DMS 273 (cell line): ENCODE measurements around the gene RNASET2.

Experiments
- DNase-seq: peaks from one replicate; lab custom pipeline; 2025; ENCODE audit not compliant: unreplicated experiment; lab: John Stamatoyannopoulos, UW

Gene RNASET2

GRCh38 chr6:166970091-166970490 is 13.7 kb upstream of the RNASET2 start:
- no peak for DNase-seq

- no peak for DNase-seq
Measured at GRCh38 chr6:166969390-166970002, 13.1 kb upstream of the RNASET2 start.

DNA sequence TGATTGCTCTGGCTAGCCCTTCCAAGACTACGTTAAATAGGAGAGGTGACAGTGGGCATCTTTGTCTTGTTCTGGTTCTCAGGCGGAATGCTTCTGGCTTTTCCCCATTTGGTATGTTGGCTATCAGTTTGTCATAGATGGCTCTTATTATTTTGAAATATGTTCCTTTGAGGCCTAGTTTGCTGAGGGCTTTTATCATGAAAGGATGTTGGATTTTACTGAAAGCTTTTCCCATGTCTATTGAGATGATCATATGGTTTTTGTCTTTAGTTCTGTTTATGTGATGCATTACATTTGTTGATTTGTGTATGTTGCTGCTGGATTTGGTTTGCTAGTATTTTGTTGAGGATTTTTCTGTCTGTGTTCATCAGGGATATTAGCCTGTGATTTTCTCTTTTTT is 9.9 kb upstream of the RNASET2 start:
- no peak for DNase-seq

GRCh38 chr6:166960609-166960978 is 4.2 kb upstream of the RNASET2 start:
- DNase-seq: no peak

DNA sequence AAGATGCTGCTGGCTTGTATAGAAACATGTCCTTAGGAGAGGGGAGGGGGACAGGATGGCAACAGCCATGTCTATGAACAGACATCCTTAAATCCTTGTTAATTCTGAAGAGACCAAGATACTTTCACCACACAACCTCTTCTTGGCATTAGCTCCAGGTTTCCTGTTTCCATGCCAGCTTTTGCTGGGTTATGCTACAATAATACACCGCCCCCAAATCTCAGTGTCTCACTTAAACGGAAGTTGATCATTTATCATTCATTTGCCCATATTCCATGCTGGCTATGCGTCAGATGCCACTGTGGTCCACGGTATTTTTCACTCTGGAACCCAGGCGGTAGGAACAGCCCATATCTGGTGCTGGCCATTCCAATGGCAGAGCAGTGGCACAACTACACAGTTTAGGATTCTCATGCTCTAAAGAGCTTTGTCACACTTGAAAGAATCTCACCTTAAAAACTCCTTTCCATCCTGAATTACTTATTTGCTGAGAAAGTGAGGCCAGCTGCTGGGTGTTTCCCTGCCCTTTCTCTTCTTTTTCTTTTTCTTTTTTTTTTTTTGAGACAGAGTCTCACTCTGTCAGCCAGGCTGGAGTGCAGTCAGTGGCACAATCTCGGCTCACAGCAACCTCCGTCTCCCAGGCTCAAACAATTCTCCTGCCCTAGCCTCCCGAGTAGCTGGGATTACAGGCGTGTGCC is 3.7 kb upstream of the RNASET2 start:
- DNase-seq: no peak

DNA sequence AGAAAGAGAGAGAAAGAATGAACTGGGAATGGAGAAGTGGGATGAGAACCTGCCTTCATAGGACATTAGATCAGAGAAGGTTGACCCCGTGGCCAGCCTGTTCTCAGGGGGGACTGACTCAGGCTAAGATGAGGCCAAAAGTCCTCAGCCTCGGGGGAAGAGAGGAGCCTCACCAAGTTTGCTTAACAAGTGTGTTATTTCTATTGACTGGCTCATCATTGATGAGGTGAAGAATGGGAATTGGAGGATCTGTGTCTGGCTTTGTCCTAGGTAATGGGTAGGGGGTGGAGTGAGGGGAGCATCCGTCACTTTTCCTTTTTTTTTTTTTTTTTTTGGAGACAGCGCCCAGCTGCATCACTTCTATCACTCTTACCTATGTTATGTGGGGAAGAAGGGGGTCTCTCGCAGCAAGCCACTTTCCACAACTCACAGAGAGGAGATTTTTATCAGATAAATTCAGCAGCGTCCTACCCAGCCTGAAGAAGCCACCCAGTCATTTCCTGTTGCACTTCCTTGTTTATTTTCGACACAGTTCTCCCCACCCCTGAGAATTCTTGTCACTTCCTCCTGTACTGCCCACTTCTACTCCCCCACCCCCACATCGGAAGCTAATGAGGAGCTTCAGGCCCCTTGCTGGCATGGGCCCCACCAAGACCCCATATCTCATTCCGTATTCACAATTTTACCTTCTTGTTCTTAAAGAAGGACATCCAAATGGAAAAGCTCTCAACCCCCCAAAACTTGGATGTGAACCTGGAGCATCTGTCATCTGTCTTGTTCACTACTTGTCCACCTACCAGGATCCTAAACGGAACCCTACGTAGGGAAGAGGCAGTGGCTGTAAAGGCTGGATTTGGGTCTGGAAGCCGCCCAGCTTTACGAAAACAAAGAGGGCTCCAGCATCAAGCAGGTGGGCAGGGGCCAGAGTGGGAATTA is 2.8 kb upstream of the RNASET2 start:
- DNase-seq: no peak

DNA sequence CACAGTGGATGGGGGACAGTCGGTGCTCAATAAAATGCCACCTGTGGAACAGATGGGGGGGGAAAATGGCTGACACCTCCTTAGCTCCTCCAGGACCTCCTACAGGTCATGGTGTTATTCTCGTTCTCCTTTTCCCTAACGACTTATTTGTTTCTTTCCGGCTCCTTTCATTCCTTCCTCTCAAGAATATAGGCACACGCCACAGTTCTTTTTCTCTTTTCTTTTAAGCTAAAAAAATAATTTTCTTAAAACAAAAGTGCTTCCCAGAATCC is 1.4 kb upstream of the RNASET2 start:
- no peak for DNase-seq

- DNase-seq: peak; percentile 58
Measured at GRCh38 chr6:166957087-166957804, 896 bp upstream of the RNASET2 start.

GRCh38 chr6:166955865-166956443 is 396 bp downstream of the RNASET2 start:
- peak; percentile 81 for DNase-seq

GRCh38 chr6:166955121-166955864 is 1.1 kb downstream of the RNASET2 start:
- peak; percentile 33 for DNase-seq

GRCh38 chr6:166954118-166954713 is 2.1 kb downstream of the RNASET2 start:
- no peak for DNase-seq

DNA sequence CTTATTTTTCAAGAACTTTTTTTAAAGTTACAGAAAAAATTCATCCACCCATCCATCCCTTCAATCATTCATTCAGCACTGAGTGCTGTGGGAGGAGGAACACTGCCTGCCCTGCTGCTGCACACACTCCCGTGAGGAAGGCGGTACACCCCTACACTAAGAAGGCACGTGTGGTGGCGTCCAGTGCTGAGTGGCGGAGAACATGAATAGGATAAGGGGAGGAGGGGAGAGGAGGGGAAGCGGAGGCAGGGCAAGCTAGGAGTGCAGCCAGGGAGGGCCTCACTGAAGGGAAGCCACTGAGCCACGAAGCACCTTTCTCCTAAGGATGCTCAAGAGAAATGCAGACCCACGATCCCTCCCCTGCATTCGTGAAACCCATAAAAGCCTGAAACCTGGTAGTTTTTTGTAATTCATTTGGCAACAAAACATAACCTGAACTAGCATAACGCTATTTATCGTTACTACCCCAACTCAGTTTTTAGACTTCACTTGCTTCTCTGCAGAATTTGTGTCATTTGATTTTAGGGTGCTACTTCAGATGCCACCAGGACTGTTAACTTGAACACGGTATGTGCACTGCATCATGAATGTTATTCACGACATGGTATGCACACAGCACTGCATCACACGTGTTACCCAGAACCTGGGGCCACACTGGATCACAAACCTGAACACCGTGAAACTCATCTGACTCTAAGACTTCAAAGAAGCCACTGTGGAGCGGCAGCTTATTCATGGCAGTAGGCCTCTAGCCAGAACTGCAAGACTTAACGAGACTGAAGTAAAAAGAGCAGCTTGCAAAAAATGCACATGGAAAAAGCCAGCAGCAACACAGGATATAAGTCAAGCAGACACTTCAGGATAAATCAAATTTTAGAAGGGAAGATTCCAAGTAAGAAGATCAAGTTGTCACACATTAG is 3.5 kb downstream of the RNASET2 start:
- DNase-seq: no peak

GRCh38 chr6:166952121-166952520 is 4.2 kb downstream of the RNASET2 start:
- DNase-seq: no peak

- no peak for DNase-seq
Measured at GRCh38 chr6:166951670-166952060, 4.7 kb downstream of the RNASET2 start.

- DNase-seq: peak; percentile 70
Measured at GRCh38 chr6:166950892-166951669, 5.3 kb downstream of the RNASET2 start.

- DNase-seq: no peak
Measured at GRCh38 chr6:166950443-166950821, 5.9 kb downstream of the RNASET2 start.

DNA sequence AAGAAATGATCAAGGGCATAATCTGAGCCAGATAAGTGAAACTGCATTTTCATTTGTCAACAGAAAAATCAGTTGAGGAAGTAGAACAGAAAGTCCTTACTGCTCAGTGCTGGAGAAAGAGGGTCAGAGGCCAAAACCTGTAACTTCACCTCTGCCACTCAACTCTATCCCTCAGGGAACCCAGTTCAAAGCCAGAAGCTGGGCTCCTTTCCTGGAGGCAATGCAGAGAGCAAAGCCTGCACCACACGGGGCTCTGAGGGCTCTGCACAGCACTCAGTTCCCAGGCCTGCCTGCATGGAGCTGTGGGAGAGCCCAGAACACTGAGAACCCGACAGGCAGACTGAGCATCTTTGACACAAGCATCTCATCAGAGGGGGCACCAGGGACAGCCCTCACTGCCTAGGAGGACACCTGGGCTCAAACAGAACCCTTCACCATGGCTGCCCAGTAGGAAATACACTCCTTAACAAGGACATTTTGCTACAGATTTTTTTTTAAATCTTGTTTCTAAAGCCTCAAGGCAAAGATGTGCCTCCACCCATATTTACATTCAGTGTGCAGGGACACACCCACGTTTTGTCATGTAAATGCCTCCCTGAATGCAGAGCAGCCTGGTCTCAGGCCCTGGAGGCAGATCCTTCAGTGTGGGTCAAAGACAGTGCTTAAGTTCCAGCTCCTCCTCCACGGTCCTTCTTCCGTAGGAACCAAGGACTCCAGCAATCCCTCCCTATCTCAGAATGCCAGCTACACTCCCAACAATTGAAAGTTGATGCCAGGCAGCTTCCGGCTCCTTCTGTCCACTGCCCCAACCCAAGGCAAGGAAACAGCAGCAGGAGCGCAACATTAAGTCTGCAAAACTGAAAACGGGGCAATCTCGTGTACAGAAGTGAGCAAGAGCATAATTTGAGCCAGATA is 6.6 kb downstream of the RNASET2 start:
- DNase-seq: no peak
